ENCODE results near the gene GOPC. TPM values are rescaled to one million over a fixed set of nuclear protein-coding genes. Genes with fewer than 3 reads are reported as not detected.
"Not testable (repeated sequence)": the region's sequence is repeated elsewhere in the genome, so short reads cannot be mapped to it uniquely, and the experiment has no call there.

Gene GOPC
- 1 to 10 TPM; 7.2 to 7.5 TPM for total RNA-seq

GRCh38 chr6:117602151-117602898 is at the start of gene GOPC:
Gene GOPC (minus strand): TSS chr6:117602511. CDS start chr6:117602288, 223 bp downstream.
- Mint-ChIP-seq H3K27me3 (ENCODE audit: low read depth) (no peaks in the 10 kb centered on the region), H3K27ac (peak within 1 kb of the TSS; percentile 98), H3K4me3 (peak within 1 kb of the TSS; percentile 99), H3K36me3 (ENCODE audit: low read depth) (peaks cover 18% of the 10 kb centered on the region), H3K9me3 (no peaks in the 10 kb centered on the region), H3K4me1 (ENCODE audit: low read depth) (peaks cover 33% of the 10 kb centered on the region)
- peak; percentile 96 for DNase-seq
- CTCF ChIA-PET: interaction anchor here (0.8 to 1.5 kb wide), 5 partner anchors 44 to 152 kb away, joined by 3 to 7 read pairs (median 3); no protein-coding TSS in a partner anchor
- intact Hi-C loops (cut with micrococcal nuclease): loop anchor here (1.0 to 5.0 kb wide), 15 partner anchors 14 to 1502 kb away; partner anchors contain the start of genes ASF1A, DCBLD1, FAM184A and KPNA5

GRCh38 chr6:117651984-117652383 is 49.7 kb upstream of the GOPC start:
- intact Hi-C loops (cut with micrococcal nuclease); CTCF ChIA-PET; H3K9me3 Mint-ChIP-seq; DNase-seq; H3K27ac Mint-ChIP-seq; H3K36me3 Mint-ChIP-seq (ENCODE audit: low read depth); H3K27me3 Mint-ChIP-seq (ENCODE audit: low read depth); H3K4me3 Mint-ChIP-seq; H3K4me1 Mint-ChIP-seq (ENCODE audit: low read depth): not testable (repeated sequence)

- H3K4me3 Mint-ChIP-seq: no peak overlapping the region
- no peak overlapping the region for H3K27ac Mint-ChIP-seq
- intact Hi-C loops (cut with micrococcal nuclease): no loop called here
- H3K27me3 Mint-ChIP-seq (ENCODE audit: low read depth): peaks cover 8% of the 10 kb centered on the region
- no peak for DNase-seq
- H3K4me1 Mint-ChIP-seq (ENCODE audit: low read depth): no peaks in the 10 kb centered on the region
- no peaks in the 10 kb centered on the region for H3K36me3 Mint-ChIP-seq (ENCODE audit: low read depth)
- peaks cover 5% of the 10 kb centered on the region for H3K9me3 Mint-ChIP-seq
- CTCF ChIA-PET: interaction anchor here (0.6 kb wide), 1 partner anchor 402 kb away, joined by 3 read pairs; no protein-coding TSS in a partner anchor
These were observed 40.7 kb upstream of the GOPC start for GRCh38 chr6:117642976-117643375.

- intact Hi-C loops (cut with micrococcal nuclease): no loop called here
- H3K4me1 Mint-ChIP-seq (ENCODE audit: low read depth): no peaks in the 10 kb centered on the region
- peaks cover 12% of the 10 kb centered on the region for H3K27me3 Mint-ChIP-seq (ENCODE audit: low read depth)
- no peaks in the 10 kb centered on the region for H3K36me3 Mint-ChIP-seq (ENCODE audit: low read depth)
- CTCF ChIA-PET: no interaction called here
- DNase-seq: no peak
- H3K4me3 Mint-ChIP-seq: no peak overlapping the region
- no peak overlapping the region for H3K27ac Mint-ChIP-seq
- peaks cover 5% of the 10 kb centered on the region for H3K9me3 Mint-ChIP-seq
These were observed 35.5 kb upstream of the GOPC start for GRCh38 chr6:117637770-117638169.

GRCh38 chr6:117629119-117629660 is 26.9 kb upstream of the GOPC start:
- peaks cover 4% of the 10 kb centered on the region for H3K36me3 Mint-ChIP-seq (ENCODE audit: low read depth)
- CTCF ChIA-PET: interaction anchor here (0.6 kb wide), 1 partner anchor 686 kb away, joined by 3 read pairs; no protein-coding TSS in a partner anchor
- no peak overlapping the region for H3K4me3 Mint-ChIP-seq
- H3K4me1 Mint-ChIP-seq (ENCODE audit: low read depth): no peaks in the 10 kb centered on the region
- peaks cover 8% of the 10 kb centered on the region for H3K9me3 Mint-ChIP-seq
- H3K27me3 Mint-ChIP-seq (ENCODE audit: low read depth): peaks cover 13% of the 10 kb centered on the region
- no peak overlapping the region for H3K27ac Mint-ChIP-seq
- intact Hi-C loops (cut with micrococcal nuclease): no loop called here
- DNase-seq: no peak

GRCh38 chr6:117627533-117627932 is 25.2 kb upstream of the GOPC start:
- no peak for DNase-seq
- H3K4me3 Mint-ChIP-seq: no peak overlapping the region
- peaks cover 6% of the 10 kb centered on the region for H3K36me3 Mint-ChIP-seq (ENCODE audit: low read depth)
- CTCF ChIA-PET: no interaction called here
- no peaks in the 10 kb centered on the region for H3K4me1 Mint-ChIP-seq (ENCODE audit: low read depth)
- peaks cover 12% of the 10 kb centered on the region for H3K9me3 Mint-ChIP-seq
- H3K27me3 Mint-ChIP-seq (ENCODE audit: low read depth): peaks cover 14% of the 10 kb centered on the region
- intact Hi-C loops (cut with micrococcal nuclease): no loop called here
- H3K27ac Mint-ChIP-seq: no peak overlapping the region

GRCh38 chr6:117624869-117625481 is 22.7 kb upstream of the GOPC start:
- H3K9me3 Mint-ChIP-seq: peaks cover 12% of the 10 kb centered on the region
- CTCF ChIA-PET: interaction anchor here (1.2 to 1.3 kb wide), 2 partner anchors 21 to 175 kb away, joined by 3 to 5 read pairs; no protein-coding TSS in a partner anchor
- H3K36me3 Mint-ChIP-seq (ENCODE audit: low read depth): peaks cover 6% of the 10 kb centered on the region
- intact Hi-C loops (cut with micrococcal nuclease): no loop called here
- no peak overlapping the region for H3K27ac Mint-ChIP-seq
- no peak overlapping the region for H3K4me3 Mint-ChIP-seq
- H3K27me3 Mint-ChIP-seq (ENCODE audit: low read depth): peaks cover 8% of the 10 kb centered on the region
- no peaks in the 10 kb centered on the region for H3K4me1 Mint-ChIP-seq (ENCODE audit: low read depth)
- no peak for DNase-seq

- no peak for DNase-seq
- H3K9me3 Mint-ChIP-seq: peaks cover 14% of the 10 kb centered on the region
- no peak overlapping the region for H3K4me3 Mint-ChIP-seq
- no peak overlapping the region for H3K27ac Mint-ChIP-seq
- H3K36me3 Mint-ChIP-seq (ENCODE audit: low read depth): peaks cover 6% of the 10 kb centered on the region
- H3K27me3 Mint-ChIP-seq (ENCODE audit: low read depth): peaks cover 5% of the 10 kb centered on the region
- CTCF ChIA-PET: no interaction called here
- H3K4me1 Mint-ChIP-seq (ENCODE audit: low read depth): peaks cover 22% of the 10 kb centered on the region
- intact Hi-C loops (cut with micrococcal nuclease): no loop called here
These were observed 16.9 kb upstream of the GOPC start for GRCh38 chr6:117619178-117619577.

- Mint-ChIP-seq H3K9me3 (peaks cover 10% of the 10 kb centered on the region), H3K4me3 (no peak overlapping the region), H3K36me3 (ENCODE audit: low read depth) (peaks cover 4% of the 10 kb centered on the region), H3K4me1 (ENCODE audit: low read depth) (peaks cover 30% of the 10 kb centered on the region), H3K27ac (peak overlapping the region; percentile 80), H3K27me3 (ENCODE audit: low read depth) (peaks cover 5% of the 10 kb centered on the region)
- CTCF ChIA-PET: interaction anchor here (0.9 kb wide), 1 partner anchor 59 kb away, joined by 3 read pairs; no protein-coding TSS in a partner anchor
- intact Hi-C loops (cut with micrococcal nuclease): no loop called here
- DNase-seq: no peak
These were observed 15.1 kb upstream of the GOPC start for GRCh38 chr6:117617210-117618035.

GRCh38 chr6:117616391-117617209 is 14.3 kb upstream of the GOPC start:
- CTCF ChIA-PET: interaction anchor here (0.9 kb wide), 1 partner anchor 58 kb away, joined by 3 read pairs; no protein-coding TSS in a partner anchor
- intact Hi-C loops (cut with micrococcal nuclease): loop anchor here (1.0 kb wide), 1 partner anchor 14 kb away; the partner anchor contains the start of gene GOPC
- Mint-ChIP-seq H3K27ac (peak overlapping the region; percentile 66), H3K4me1 (ENCODE audit: low read depth) (peaks cover 30% of the 10 kb centered on the region), H3K36me3 (ENCODE audit: low read depth) (peaks cover 4% of the 10 kb centered on the region), H3K9me3 (peaks cover 10% of the 10 kb centered on the region), H3K4me3 (no peak overlapping the region), H3K27me3 (ENCODE audit: low read depth) (peaks cover 5% of the 10 kb centered on the region)
- peak; percentile 50 for DNase-seq

GRCh38 chr6:117615750-117616390 is 13.6 kb upstream of the GOPC start:
- Mint-ChIP-seq H3K4me3 (no peak overlapping the region), H3K4me1 (ENCODE audit: low read depth) (peaks cover 30% of the 10 kb centered on the region), H3K9me3 (peaks cover 10% of the 10 kb centered on the region), H3K27me3 (ENCODE audit: low read depth) (peaks cover 5% of the 10 kb centered on the region), H3K36me3 (ENCODE audit: low read depth) (peaks cover 4% of the 10 kb centered on the region), H3K27ac (peak overlapping the region; percentile 66)
- intact Hi-C loops (cut with micrococcal nuclease): loop anchor here (1.0 kb wide), 1 partner anchor 14 kb away; the partner anchor contains the start of gene GOPC
- CTCF ChIA-PET: interaction anchor here (1.0 kb wide), 1 partner anchor 63 kb away, joined by 3 read pairs; no protein-coding TSS in a partner anchor
- no peak for DNase-seq

Data from activated naive CD4-positive, alpha-beta T cell treated with anti-CD3 and anti-CD28 coated beads for 36 hours (primary cell).